ENCODE measurements around the gene INPP4B.

Gene INPP4B

GRCh38 chr4:142386856-142387255, 459.2 kb downstream of the INPP4B start:
- Histone ChIP-seq H3K9ac (ENCODE audit: low read depth, low read length) (no peak overlapping the region), H3K4me1 (ENCODE audit: control insufficient read depth, insufficient read depth, low read length) (no peaks in the 10 kb centered on the region), H3K4me3 (ENCODE audit: low read depth, low read length) (no peak overlapping the region), H3K27me3 (ENCODE audit: control insufficient read depth, insufficient read depth, low read length) (no peaks in the 10 kb centered on the region), H3K36me3 (ENCODE audit: control insufficient read depth, insufficient read depth, low read length) (no peaks in the 10 kb centered on the region), H3K9me3 (ENCODE audit: control insufficient read depth, insufficient read depth, low read length) (no peaks in the 10 kb centered on the region), H3K27ac (ENCODE audit: low read depth, low read length) (no peak overlapping the region)

GRCh38 chr4:142386449-142386848, 459.7 kb downstream of the INPP4B start:
- Histone ChIP-seq H3K9ac (ENCODE audit: low read depth, low read length) (no peak overlapping the region), H3K27me3 (ENCODE audit: control insufficient read depth, insufficient read depth, low read length) (no peaks in the 10 kb centered on the region), H3K27ac (ENCODE audit: low read depth, low read length) (no peak overlapping the region), H3K9me3 (ENCODE audit: control insufficient read depth, insufficient read depth, low read length) (no peaks in the 10 kb centered on the region), H3K4me3 (ENCODE audit: low read depth, low read length) (no peak overlapping the region), H3K4me1 (ENCODE audit: control insufficient read depth, insufficient read depth, low read length) (no peaks in the 10 kb centered on the region), H3K36me3 (ENCODE audit: control insufficient read depth, insufficient read depth, low read length) (no peaks in the 10 kb centered on the region)

DNA sequence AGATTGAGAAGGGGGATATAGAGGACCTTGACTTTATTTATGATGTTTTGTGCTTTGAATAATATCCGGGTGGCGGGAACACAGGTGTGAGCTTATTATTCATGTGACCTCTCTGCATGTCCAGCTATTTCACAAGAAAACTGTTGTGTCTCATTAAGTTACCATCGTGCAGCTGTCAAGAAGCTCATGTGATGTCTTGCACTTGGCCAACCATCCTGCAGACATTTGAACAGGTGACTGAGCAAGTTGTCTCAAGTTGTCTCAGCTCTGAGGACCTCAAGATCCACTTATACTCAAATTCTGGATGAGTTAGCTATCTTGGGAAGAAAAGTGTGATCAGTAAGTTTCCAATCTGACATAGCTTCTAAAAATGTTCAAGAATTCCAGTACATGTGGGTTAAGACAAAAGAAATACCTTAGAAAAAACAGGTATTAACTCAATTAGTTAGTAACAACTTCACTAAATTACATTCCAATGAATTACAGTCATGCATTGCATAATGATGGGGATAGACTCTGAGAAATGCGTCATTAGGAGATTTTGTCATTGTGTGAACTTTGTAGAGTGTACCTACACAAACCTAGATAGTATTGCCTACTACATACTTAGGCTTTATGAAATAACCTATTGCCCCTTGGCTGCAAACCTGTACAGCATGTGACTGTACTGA, 462.2 kb downstream of the INPP4B start:
- Histone ChIP-seq H3K36me3 (ENCODE audit: control insufficient read depth, insufficient read depth, low read length) (no peaks in the 10 kb centered on the region), H3K4me3 (ENCODE audit: low read depth, low read length) (no peak overlapping the region), H3K4me1 (ENCODE audit: control insufficient read depth, insufficient read depth, low read length) (no peaks in the 10 kb centered on the region), H3K27me3 (ENCODE audit: control insufficient read depth, insufficient read depth, low read length) (no peaks in the 10 kb centered on the region), H3K9ac (ENCODE audit: low read depth, low read length) (no peak overlapping the region), H3K9me3 (ENCODE audit: control insufficient read depth, insufficient read depth, low read length) (no peaks in the 10 kb centered on the region), H3K27ac (ENCODE audit: low read depth, low read length) (no peak overlapping the region)

DNA sequence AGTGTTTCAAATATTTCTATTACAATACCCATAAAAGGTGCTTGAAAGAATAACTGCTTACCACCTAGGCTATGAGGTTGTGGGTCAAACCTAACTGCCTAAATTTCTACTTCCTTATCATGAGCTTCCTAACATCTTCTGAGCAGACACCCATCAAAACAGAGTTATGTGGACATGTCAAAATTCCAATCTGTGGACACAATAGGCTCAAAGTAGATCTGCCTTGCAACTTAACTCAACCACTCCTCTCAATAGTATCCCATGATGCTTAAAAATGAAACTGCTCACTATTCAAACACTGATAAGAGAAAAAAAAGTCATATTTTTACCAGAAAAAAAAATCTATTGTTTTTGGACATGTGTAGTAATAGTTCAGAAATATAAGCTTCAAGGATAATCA, 462.7 kb downstream of the INPP4B start:
- Histone ChIP-seq H3K4me1 (ENCODE audit: control insufficient read depth, insufficient read depth, low read length) (no peaks in the 10 kb centered on the region), H3K36me3 (ENCODE audit: control insufficient read depth, insufficient read depth, low read length) (no peaks in the 10 kb centered on the region), H3K9me3 (ENCODE audit: control insufficient read depth, insufficient read depth, low read length) (no peaks in the 10 kb centered on the region), H3K4me3 (ENCODE audit: low read depth, low read length) (no peak overlapping the region), H3K9ac (ENCODE audit: low read depth, low read length) (no peak overlapping the region), H3K27ac (ENCODE audit: low read depth, low read length) (no peak overlapping the region), H3K27me3 (ENCODE audit: control insufficient read depth, insufficient read depth, low read length) (no peaks in the 10 kb centered on the region)

- no peak overlapping the region for H3K27ac ChIP-seq (ENCODE audit: low read depth, low read length)
- peaks cover 5% of the 10 kb centered on the region for H3K4me1 ChIP-seq (ENCODE audit: control insufficient read depth, insufficient read depth, low read length)
- H3K4me3 ChIP-seq (ENCODE audit: low read depth, low read length): no peak overlapping the region
- no peaks in the 10 kb centered on the region for H3K36me3 ChIP-seq (ENCODE audit: control insufficient read depth, insufficient read depth, low read length)
- H3K9ac ChIP-seq (ENCODE audit: low read depth, low read length): no peak overlapping the region
- no peaks in the 10 kb centered on the region for H3K9me3 ChIP-seq (ENCODE audit: control insufficient read depth, insufficient read depth, low read length)
- no peaks in the 10 kb centered on the region for H3K27me3 ChIP-seq (ENCODE audit: control insufficient read depth, insufficient read depth, low read length)
These were observed 466.0 kb downstream of the INPP4B start for GRCh38 chr4:142380052-142380602.

- Histone ChIP-seq H3K4me3 (ENCODE audit: low read depth, low read length) (no peak overlapping the region), H3K9ac (ENCODE audit: low read depth, low read length) (no peak overlapping the region), H3K4me1 (ENCODE audit: control insufficient read depth, insufficient read depth, low read length) (peaks cover 9% of the 10 kb centered on the region)
These were observed 466.6 kb downstream of the INPP4B start for GRCh38 chr4:142379277-142380051.

GRCh38 chr4:142378179-142378578, 467.9 kb downstream of the INPP4B start:
- Histone ChIP-seq H3K4me3 (ENCODE audit: low read depth, low read length) (no peak overlapping the region), H3K9me3 (ENCODE audit: control insufficient read depth, insufficient read depth, low read length) (no peaks in the 10 kb centered on the region), H3K4me1 (ENCODE audit: control insufficient read depth, insufficient read depth, low read length) (peaks cover 9% of the 10 kb centered on the region), H3K36me3 (ENCODE audit: control insufficient read depth, insufficient read depth, low read length) (no peaks in the 10 kb centered on the region), H3K27me3 (ENCODE audit: control insufficient read depth, insufficient read depth, low read length) (no peaks in the 10 kb centered on the region), H3K9ac (ENCODE audit: low read depth, low read length) (no peak overlapping the region), H3K27ac (ENCODE audit: low read depth, low read length) (no peak overlapping the region)

More at GRCh38 chr4:142379277-142380051, 466.6 kb downstream of the INPP4B start:
- no peak overlapping the region for H3K27ac ChIP-seq (ENCODE audit: low read depth, low read length)
- no peaks in the 10 kb centered on the region for H3K36me3 ChIP-seq (ENCODE audit: control insufficient read depth, insufficient read depth, low read length)
- no peaks in the 10 kb centered on the region for H3K27me3 ChIP-seq (ENCODE audit: control insufficient read depth, insufficient read depth, low read length)
- H3K9me3 ChIP-seq (ENCODE audit: control insufficient read depth, insufficient read depth, low read length): no peaks in the 10 kb centered on the region

DNA sequence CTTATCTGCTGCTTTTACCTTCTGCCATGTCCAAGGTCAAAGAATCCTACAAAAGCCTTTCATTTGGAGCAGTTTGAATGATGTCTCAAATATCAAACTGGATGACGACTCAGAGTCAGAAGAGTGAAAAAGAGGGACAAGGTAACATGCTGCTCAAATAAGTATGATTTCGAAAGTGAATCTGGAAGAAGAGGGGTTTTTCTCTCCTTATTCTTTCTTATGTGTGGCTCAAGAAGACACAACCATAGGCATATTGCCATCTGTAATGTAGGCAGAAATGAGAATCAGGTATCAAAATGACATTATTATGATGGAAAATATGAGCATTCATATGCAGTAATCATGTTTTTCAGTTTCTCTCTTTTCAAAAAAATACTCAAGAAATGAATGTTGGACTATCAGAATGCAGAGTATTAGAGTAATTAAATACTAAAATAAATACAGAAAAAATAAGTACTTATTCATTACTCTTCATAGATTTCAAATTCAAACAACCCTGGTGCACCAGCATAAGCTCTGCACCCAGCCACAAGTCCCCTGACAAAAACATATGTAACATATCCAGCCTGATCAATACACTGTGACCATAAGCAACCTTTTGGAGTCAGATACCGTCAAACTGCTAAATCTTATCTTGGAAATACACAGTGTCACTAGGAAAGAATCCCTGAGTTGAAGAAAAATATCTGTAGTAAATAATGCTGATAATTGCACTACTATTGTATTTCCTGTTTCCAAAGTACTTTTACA, 468.6 kb downstream of the INPP4B start:
- no peak overlapping the region for H3K4me3 ChIP-seq (ENCODE audit: low read depth, low read length)
- no peaks in the 10 kb centered on the region for H3K27me3 ChIP-seq (ENCODE audit: control insufficient read depth, insufficient read depth, low read length)
- no peaks in the 10 kb centered on the region for H3K36me3 ChIP-seq (ENCODE audit: control insufficient read depth, insufficient read depth, low read length)
- no peaks in the 10 kb centered on the region for H3K9me3 ChIP-seq (ENCODE audit: control insufficient read depth, insufficient read depth, low read length)
- H3K4me1 ChIP-seq (ENCODE audit: control insufficient read depth, insufficient read depth, low read length): peaks cover 9% of the 10 kb centered on the region
- H3K27ac ChIP-seq (ENCODE audit: low read depth, low read length): no peak overlapping the region
- H3K9ac ChIP-seq (ENCODE audit: low read depth, low read length): no peak overlapping the region

GRCh38 chr4:142376204-142376603, 469.9 kb downstream of the INPP4B start:
- H3K9me3 ChIP-seq (ENCODE audit: control insufficient read depth, insufficient read depth, low read length): no peaks in the 10 kb centered on the region
- peaks cover 9% of the 10 kb centered on the region for H3K4me1 ChIP-seq (ENCODE audit: control insufficient read depth, insufficient read depth, low read length)
- H3K4me3 ChIP-seq (ENCODE audit: low read depth, low read length): no peak overlapping the region
- H3K9ac ChIP-seq (ENCODE audit: low read depth, low read length): no peak overlapping the region
- H3K27me3 ChIP-seq (ENCODE audit: control insufficient read depth, insufficient read depth, low read length): no peaks in the 10 kb centered on the region
- no peaks in the 10 kb centered on the region for H3K36me3 ChIP-seq (ENCODE audit: control insufficient read depth, insufficient read depth, low read length)
- H3K27ac ChIP-seq (ENCODE audit: low read depth, low read length): no peak overlapping the region

DNA sequence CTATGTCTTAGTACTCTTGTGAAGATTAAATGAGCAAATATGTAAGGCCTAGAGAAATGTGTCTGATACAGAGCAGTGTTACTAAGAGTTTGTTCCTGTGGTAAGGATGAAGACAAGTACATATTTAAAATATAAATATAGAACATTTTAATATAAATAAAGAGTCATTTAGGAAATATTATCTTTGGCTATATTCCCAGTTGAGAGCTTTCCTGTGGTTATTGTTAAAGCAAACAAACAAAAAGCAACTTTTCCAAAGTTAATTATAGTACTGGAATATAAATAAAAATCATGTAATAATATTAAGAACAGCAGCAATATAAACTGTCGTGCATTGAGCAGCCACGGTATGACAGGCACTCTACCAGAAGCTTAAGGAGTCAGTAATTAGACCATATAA, 472.5 kb downstream of the INPP4B start:
- no peak overlapping the region for H3K9ac ChIP-seq (ENCODE audit: low read depth, low read length)
- H3K27ac ChIP-seq (ENCODE audit: low read depth, low read length): no peak overlapping the region
- no peaks in the 10 kb centered on the region for H3K27me3 ChIP-seq (ENCODE audit: control insufficient read depth, insufficient read depth, low read length)
- peaks cover 9% of the 10 kb centered on the region for H3K4me1 ChIP-seq (ENCODE audit: control insufficient read depth, insufficient read depth, low read length)
- no peaks in the 10 kb centered on the region for H3K9me3 ChIP-seq (ENCODE audit: control insufficient read depth, insufficient read depth, low read length)
- no peaks in the 10 kb centered on the region for H3K36me3 ChIP-seq (ENCODE audit: control insufficient read depth, insufficient read depth, low read length)
- no peak overlapping the region for H3K4me3 ChIP-seq (ENCODE audit: low read depth, low read length)
